HG03135 (cell line): ENCODE measurements around the gene CRYBA4.

ENCODE experiments used
- ATAC-seq: cut with Tn5 transposase; IDR thresholded peaks from one replicate; pipeline ENCODE4 v1.9.1; 2021; ENCODE audit warnings: mild to moderate bottlenecking, moderate library complexity; ENCODE audit not compliant: unreplicated experiment

CRYBA4 gene

GRCh38 chr22:26620197-26620596 is 1.6 kb upstream of the CRYBA4 start:
- no peak for ATAC-seq

DNA sequence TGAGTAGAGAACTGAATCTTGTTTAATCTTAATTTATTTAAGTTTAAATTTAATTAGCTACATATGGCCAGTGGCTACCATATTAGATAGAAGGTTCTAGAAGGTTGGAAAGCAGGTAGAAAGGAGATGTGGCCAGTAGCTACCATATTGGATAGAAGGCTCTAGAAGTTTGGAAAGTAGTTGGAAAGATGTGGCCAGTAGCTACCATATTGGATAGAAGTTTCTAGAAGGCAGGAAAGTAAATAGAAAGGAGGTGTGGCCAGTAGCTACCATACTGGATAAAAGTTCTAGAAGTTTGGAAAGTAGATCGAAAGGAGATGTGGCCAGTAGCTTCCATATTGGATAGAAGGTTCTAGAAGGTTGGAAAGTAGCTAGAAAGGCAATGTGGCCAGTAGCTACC is 2.2 kb downstream of the CRYBA4 start:
- ATAC-seq: no peak

DNA sequence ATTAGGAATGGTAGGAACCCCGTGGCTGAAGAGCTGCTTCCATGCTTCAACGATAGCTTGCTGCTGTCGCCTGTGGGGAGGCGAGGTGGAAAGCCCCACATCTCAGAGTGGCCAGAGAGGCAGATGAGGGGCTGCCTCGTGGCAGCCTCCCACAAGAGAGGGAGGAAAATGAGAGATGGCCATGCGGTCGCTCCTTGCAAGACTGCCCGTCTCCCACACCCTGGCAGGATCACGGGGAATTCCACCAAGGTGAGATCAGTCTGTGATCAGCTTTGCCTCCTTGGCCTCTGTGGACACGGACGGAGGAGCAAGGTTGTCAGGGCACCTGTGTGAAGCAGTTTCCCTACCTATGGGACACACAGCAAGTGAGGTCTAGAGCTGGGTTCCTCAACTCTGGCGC is 3.0 kb downstream of the CRYBA4 start:
- ATAC-seq: no peak

DNA sequence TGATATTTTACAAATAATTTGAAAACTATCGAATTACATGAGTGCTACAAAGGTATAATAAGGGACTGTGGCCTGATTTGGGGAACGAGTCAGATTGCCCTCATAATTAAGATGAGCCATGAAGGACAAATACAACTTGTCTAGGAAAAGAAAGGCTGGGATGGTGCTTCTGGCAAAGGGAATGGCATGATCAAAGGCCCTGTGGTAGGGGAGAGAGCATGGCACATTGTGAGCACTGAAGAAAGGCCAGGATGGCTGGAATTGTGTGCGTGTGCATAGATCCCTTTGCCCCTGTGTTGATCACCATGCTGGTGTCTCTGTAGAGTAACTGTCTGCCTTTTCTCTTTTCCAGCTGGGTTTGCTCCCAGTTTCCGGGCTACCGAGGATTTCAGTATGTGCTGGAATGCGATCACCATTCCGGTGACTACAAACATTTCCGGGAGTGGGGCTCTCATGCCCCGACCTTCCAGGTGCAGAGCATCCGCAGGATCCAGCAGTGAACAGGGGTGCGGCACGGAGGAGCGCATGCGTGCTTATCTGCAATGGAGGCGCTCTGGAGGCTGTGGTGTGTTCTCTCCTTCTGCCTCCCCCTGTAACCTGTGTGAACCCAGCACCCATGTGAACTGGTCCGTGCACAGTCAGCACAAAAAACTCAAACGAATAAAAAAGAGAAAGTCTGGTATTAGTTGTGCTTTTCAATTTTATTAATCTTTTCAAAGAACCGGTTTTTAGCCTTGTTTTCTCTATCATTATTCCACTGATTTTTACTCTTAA is 8.4 kb downstream of the CRYBA4 start:
- ATAC-seq: no peak

GRCh38 chr22:26631282-26631681 is 9.5 kb downstream of the CRYBA4 start:
- ATAC-seq: no peak

DNA sequence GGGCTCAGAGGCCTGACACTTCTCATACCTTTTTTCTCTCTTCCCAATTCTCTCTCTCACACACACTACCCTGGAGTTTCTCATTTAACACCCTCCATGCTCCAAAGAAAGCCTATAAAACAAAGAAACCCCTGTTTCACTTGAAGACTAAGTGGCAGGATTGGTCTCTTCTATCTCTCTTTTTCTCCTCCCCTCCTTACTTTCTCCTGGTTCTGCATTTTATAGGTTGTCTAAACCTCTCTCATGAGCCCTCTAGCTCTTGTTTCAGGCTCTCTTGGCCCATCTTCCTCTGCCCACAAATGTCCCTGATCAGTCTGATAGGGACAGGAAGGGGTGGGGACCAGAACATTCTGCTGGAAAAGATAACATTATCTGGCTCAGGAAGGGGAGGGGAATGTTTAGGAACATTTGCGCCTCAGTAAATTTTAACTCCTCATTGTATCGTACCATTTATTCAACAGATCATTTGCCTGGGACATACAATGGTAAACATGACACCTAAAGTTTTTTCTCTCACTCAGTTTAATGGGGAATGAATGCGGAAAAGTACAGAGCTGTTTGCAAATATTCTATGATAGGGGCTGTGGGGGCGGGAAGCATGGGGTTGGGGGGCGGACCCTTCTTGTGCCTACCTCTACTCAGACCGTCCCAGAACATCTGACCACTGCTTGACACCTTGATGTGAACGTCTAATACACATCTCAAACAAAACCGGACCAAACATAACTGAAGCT is 10.8 kb downstream of the CRYBA4 start:
- ATAC-seq: no peak

DNA sequence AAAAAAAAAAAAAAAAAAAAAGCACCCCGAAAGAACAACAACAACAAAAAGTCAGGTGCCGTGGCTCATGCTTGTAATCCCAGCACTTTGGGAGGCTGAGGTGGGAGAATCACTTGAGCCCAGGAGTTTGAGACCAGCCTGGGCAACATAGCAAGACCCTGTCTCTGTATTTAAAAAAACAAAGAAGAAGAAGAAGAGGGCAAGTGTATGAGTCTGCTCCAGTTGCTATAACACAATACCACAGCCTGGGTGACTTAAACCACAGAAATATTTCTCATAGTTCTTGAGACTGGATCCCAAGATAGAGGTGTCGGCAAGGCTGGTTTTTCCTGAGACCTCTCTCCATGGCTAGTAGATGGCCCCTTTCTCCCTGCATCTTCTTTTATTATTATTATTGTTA is 12.4 kb downstream of the CRYBA4 start:
- no peak for ATAC-seq

- no peak for ATAC-seq
Measured at GRCh38 chr22:26635117-26635516, 13.4 kb downstream of the CRYBA4 start.

- ATAC-seq: no peak
Measured at GRCh38 chr22:26636296-26636695, 14.5 kb downstream of the CRYBA4 start.

- ATAC-seq: no peak
Measured at GRCh38 chr22:26642465-26643417, 21.0 kb downstream of the CRYBA4 start.

- no peak for ATAC-seq
Measured at GRCh38 chr22:26643418-26644100, 21.8 kb downstream of the CRYBA4 start.

DNA sequence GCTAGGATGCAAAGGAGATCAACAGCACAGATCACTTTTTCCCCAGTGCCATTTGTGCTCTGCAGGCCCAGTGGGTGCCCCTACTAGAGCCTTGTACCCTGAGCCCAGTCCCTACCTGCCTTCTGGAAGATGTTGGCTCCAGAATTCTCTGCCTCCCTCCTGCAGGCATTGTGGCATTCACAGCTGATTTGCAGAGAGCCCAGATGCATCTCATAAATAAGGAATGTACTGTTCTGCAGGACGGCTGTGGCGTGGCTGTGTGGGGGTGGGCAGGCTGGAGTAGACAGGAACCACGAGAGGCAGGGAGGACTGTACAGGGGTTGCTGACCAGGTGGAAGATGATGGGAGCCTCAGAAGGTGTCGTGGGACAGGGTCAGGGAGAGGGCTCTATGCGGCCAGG is 24.4 kb downstream of the CRYBA4 start:
- no peak for ATAC-seq

GRCh38 chr22:26648011-26648497 is 26.3 kb downstream of the CRYBA4 start:
- ATAC-seq: no peak

- no peak for ATAC-seq
Measured at GRCh38 chr22:26648528-26649388, 27.0 kb downstream of the CRYBA4 start.

DNA sequence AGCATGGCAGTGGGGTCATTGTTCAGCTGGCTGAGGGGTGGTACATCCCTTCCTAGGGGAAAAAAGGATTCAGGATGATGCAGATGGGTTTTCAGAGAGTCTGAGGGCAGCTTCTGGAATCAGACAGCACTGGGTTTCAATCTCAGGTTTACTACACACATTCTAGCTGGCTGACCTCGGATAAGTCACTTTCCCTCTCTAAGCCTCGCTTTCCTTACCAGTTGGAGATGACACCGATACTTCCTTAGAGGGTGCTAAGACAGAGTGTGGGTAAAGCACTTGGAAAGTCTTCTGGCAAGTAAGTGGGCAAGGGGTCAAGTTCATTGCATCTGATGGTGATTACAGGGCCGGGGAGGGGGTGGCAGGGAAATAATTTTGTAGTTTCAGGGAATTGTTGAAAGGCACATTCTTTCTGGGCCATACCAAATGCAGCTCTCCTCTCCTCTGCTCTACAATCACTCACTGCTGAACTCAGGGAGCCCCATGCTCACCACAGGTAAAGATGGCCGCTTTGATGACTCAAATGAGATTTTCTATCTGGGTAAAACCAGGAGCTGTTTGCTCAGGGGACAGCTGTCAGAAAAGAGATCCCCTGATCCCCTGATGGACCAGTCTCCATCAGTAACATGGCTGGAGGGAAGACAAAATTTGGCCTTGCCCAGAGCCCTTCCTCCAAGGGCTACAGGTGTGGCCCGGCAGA is 29.1 kb downstream of the CRYBA4 start:
- no peak for ATAC-seq

GRCh38 chr22:26651815-26652214 is 30.1 kb downstream of the CRYBA4 start:
- ATAC-seq: no peak

- ATAC-seq: no peak
Measured at GRCh38 chr22:26656891-26657851, 35.4 kb downstream of the CRYBA4 start, which contains the start of gene MIAT. TSS of gene MIAT (plus strand) at chr22:26657588.

DNA sequence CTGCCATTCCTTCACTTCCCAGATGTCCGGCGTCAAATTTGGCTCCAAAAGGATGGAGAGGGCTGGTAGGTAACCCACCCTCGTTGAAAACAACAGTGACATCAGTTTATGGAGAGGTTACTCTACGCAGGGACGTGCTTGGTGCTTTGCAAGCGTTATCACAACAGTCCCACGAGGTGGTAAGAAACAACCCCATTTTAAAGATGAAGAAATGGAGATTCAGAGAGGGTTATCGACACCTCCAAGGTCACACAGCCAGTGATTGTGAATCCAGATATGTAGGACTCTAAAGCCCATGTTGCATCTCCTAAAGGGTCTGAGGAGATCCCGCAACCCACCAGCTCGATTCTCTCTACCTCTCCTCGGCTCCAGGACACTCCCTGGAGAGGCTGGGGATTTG is 36.4 kb downstream of the CRYBA4 start:
- ATAC-seq: no peak
